Stimulated activated effector memory CD8-positive, alpha-beta T cell treated with anti-CD3 and anti-CD28 coated beads, Interleukin-12 subunit alpha, Interleukin-12 subunit beta, amount 100 ng/mL, for 72 hours (primary cell): ENCODE results near the gene ARL3.
"Not testable (repeated sequence)": the region's sequence is repeated elsewhere in the genome, so short reads cannot be mapped to it uniquely, and the experiment has no call there.

Experiments used
- ATAC-seq: fragments of 150-1000 bp; cut with Tn5 transposase; 2 replicates; pipeline ENCODE4 v1.10.0; 2021
- DNase-seq, 2 donors: peaks; one replicate each; pipeline ENCODE4 v3.0.0; 2021 to 2022; ENCODE audit warnings: low spot score in 2 of 2
- H3K27ac Mint-ChIP-seq: one replicate; pipeline ENCODE4 v1.8.0; 2022; ENCODE audit warnings: mild to moderate bottlenecking, mixed read lengths
- H3K36me3 Mint-ChIP-seq: one replicate; pipeline ENCODE4 v1.8.0; 2022; ENCODE audit warnings: mild to moderate bottlenecking, mixed read lengths
- H3K4me1 Mint-ChIP-seq: one replicate; pipeline ENCODE4 v1.8.0; 2022; ENCODE audit warnings: mixed read lengths
- H3K4me3 Mint-ChIP-seq: one replicate; pipeline ENCODE4 v1.8.0; 2022; ENCODE audit warnings: mild to moderate bottlenecking, mixed read lengths
- H3K9me3 Mint-ChIP-seq: one replicate; pipeline ENCODE4 v1.8.0; 2022; ENCODE audit warnings: mixed read lengths

Gene ARL3

DNA sequence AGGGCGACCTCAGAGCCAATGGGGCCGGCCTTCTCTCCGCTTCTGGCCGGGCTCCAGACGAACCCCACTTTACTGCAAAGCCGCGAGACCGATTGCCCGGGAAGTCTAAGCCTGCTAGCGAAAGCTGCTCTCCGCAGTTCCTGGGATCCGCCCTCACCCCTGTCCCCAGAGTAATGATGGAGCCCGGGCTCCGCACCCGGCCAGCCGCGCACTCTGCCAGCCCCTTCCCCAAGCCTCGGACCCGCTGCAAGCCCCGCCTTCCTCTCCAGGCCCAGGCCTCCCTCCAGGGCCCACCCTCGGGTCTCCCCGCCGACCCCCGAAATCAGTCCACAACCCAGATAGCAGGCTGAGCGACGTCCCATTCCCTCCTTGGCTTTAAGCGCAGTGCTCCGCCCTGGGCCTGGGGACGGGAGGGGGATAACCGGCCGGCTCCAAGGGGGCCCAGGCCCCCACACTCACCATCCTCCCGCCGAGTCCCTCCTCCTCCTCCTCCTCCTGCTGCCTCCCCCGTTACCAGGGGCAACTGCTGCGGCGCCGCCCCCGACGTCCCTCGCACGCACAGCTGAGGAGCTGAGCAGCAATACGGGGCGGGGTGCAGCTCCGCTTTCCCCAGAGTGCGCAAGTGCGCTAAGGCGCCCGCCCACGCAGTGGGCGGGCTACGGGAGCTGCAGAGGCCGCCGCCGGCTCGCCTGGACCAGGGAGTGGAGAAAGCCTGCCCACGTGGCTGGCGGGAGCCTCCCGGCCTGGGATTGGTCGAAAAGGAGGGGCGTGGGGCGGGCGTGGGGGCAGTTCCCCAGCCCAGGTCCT lies at the start of gene ARL3:
Gene ARL3 (minus strand): TSS at position 584 of the 807 bp plus-strand sequence. CDS start 122 bp downstream, at position 462.
- peak within 1 kb of the TSS; percentile 92 for H3K4me3 Mint-ChIP-seq
- peaks cover 66% of the 10 kb centered on the region for H3K4me1 Mint-ChIP-seq
- H3K36me3 Mint-ChIP-seq = peaks cover 82% of the 10 kb centered on the region
- peak within 1 kb of the TSS; percentile 85 for H3K27ac Mint-ChIP-seq
- peak; percentile 87 to 98 for DNase-seq
- no peaks in the 10 kb centered on the region for H3K9me3 Mint-ChIP-seq
- ATAC-seq = peak; percentile 84

- H3K9me3 Mint-ChIP-seq = no peaks in the 10 kb centered on the region
These were observed 48.9 kb upstream of the ARL3 start for GRCh38 chr10:102763037-102763607.

GRCh38 chr10:102762401-102763015 lies 48.3 kb upstream of the ARL3 start:
- Mint-ChIP-seq H3K36me3 (peaks cover 41% of the 10 kb centered on the region), H3K9me3 (no peaks in the 10 kb centered on the region), H3K4me1 (peaks cover 33% of the 10 kb centered on the region), H3K27ac (no peak overlapping the region), H3K4me3 (no peak overlapping the region)
- ATAC-seq (no peak), DNase-seq (no peak)

More at GRCh38 chr10:102763037-102763607, 48.9 kb upstream of the ARL3 start:
- H3K27ac Mint-ChIP-seq = no peak overlapping the region
- H3K4me3 Mint-ChIP-seq = no peak overlapping the region
- peaks cover 41% of the 10 kb centered on the region for H3K36me3 Mint-ChIP-seq
- DNase-seq (no peak), ATAC-seq (no peak)
- peaks cover 36% of the 10 kb centered on the region for H3K4me1 Mint-ChIP-seq

DNA sequence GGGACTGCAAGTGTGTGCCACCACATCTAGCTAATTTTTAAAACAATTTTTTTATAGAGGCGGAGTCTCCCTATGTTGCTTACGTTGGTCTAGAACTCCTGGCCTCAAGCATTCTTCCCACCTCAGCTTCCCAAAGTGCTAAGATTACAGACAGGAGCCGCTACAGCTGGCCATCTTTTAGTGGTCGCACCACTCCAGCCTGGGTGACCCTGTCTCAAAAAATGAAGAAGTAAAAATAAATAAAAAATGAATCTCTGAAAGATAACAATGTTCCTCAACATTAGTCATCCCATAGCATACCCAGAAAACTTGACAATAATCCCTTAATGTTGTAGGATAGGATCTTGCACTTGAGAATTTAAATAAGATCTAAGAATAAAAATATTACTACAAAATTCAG lies 47.8 kb upstream of the ARL3 start:
- Mint-ChIP-seq H3K9me3 (no peaks in the 10 kb centered on the region), H3K4me1 (peaks cover 33% of the 10 kb centered on the region), H3K36me3 (peaks cover 41% of the 10 kb centered on the region), H3K27ac (no peak overlapping the region), H3K4me3 (no peak overlapping the region)
- no peak for DNase-seq
- ATAC-seq = no peak

- H3K36me3 Mint-ChIP-seq = peaks cover 28% of the 10 kb centered on the region
- peaks cover 28% of the 10 kb centered on the region for H3K4me1 Mint-ChIP-seq
- peak overlapping the region; percentile 65 for H3K27ac Mint-ChIP-seq
- ATAC-seq (no peak), DNase-seq (no peak)
- H3K4me3 Mint-ChIP-seq = no peak overlapping the region
- no peaks in the 10 kb centered on the region for H3K9me3 Mint-ChIP-seq
These were observed 45.5 kb upstream of the ARL3 start for GRCh38 chr10:102759497-102760210.

- not testable (repeated sequence) for ATAC-seq, H3K27ac Mint-ChIP-seq, H3K9me3 Mint-ChIP-seq, DNase-seq, H3K4me3 Mint-ChIP-seq
- H3K36me3 Mint-ChIP-seq = peaks cover 21% of the 10 kb centered on the region
- H3K4me1 Mint-ChIP-seq = peaks cover 28% of the 10 kb centered on the region
These were observed 44.7 kb upstream of the ARL3 start for GRCh38 chr10:102758933-102759262.

DNA sequence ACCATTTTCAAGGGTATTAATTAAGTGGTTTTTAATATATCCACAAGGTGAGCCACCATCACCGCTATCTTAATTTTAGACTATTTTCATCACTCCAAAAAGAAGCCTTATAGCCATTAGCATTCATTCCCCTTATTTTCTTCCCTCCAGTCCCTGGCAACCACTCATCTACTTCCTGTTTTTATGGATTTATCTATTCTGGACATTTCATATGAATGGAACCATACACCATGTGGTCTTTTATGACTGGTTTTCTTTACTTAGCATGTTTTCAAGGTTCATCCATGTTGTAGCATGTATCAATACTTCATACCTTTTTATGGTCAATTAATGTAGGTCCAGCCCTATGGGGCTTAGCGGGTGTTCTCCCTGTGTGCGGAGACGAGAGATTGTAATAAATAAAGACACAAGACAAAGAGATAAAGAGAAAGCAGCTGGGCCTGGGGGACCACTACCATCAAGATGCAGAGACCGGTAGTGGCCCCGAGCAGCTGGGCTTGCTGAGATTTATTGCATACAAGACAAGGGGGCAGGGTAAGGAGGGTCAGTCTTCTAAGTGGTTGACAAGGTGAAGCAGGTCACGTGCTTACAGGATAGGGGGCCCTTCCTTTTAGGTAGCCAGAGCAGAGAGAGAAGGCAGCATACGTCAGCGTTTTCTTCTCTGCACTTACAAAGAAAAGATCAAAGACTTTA lies 44.2 kb upstream of the ARL3 start:
- no peak for DNase-seq
- Mint-ChIP-seq H3K36me3 (peaks cover 17% of the 10 kb centered on the region), H3K27ac (no peak overlapping the region), H3K4me3 (no peak overlapping the region), H3K9me3 (no peaks in the 10 kb centered on the region), H3K4me1 (peaks cover 30% of the 10 kb centered on the region)
- ATAC-seq = no peak

DNA sequence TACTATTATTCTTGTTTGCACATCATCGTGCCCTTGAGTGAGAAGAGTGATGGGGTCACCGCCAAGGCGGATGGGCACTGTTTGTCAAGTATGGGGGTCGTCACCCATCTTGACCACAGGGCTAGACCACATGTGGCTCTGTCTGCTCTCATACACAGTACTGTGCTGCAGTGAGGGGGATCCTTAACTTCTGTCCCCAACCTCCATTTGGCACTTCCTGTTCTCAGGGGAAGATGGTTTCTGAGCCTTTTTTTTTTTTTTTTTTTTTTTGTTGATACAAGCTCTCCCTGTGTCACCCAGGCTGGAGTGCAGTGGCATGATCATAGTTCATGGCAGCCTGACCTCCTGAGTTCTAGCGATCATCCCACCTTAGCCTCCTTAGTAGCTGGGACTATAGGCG lies 43.1 kb upstream of the ARL3 start:
- H3K4me3 Mint-ChIP-seq = no peak overlapping the region
- H3K9me3 Mint-ChIP-seq = no peaks in the 10 kb centered on the region
- peaks cover 16% of the 10 kb centered on the region for H3K36me3 Mint-ChIP-seq
- H3K4me1 Mint-ChIP-seq = peaks cover 34% of the 10 kb centered on the region
- H3K27ac Mint-ChIP-seq = peak overlapping the region; percentile 40
- ATAC-seq (no peak), DNase-seq (no peak)

GRCh38 chr10:102753718-102754117 lies 39.5 kb upstream of the ARL3 start:
- DNase-seq = no peak
- ATAC-seq = no peak
- H3K27ac Mint-ChIP-seq = no peak overlapping the region
- peaks cover 10% of the 10 kb centered on the region for H3K36me3 Mint-ChIP-seq
- H3K9me3 Mint-ChIP-seq = no peaks in the 10 kb centered on the region
- H3K4me1 Mint-ChIP-seq = peaks cover 42% of the 10 kb centered on the region
- H3K4me3 Mint-ChIP-seq = no peak overlapping the region

GRCh38 chr10:102752934-102753664 lies 38.9 kb upstream of the ARL3 start:
- peaks cover 10% of the 10 kb centered on the region for H3K36me3 Mint-ChIP-seq
- H3K9me3 Mint-ChIP-seq = no peaks in the 10 kb centered on the region
- peak overlapping the region; percentile 79 for H3K27ac Mint-ChIP-seq
- ATAC-seq = peak; percentile 74
- no peak for DNase-seq
- peaks cover 42% of the 10 kb centered on the region for H3K4me1 Mint-ChIP-seq
- H3K4me3 Mint-ChIP-seq = no peak overlapping the region

DNA sequence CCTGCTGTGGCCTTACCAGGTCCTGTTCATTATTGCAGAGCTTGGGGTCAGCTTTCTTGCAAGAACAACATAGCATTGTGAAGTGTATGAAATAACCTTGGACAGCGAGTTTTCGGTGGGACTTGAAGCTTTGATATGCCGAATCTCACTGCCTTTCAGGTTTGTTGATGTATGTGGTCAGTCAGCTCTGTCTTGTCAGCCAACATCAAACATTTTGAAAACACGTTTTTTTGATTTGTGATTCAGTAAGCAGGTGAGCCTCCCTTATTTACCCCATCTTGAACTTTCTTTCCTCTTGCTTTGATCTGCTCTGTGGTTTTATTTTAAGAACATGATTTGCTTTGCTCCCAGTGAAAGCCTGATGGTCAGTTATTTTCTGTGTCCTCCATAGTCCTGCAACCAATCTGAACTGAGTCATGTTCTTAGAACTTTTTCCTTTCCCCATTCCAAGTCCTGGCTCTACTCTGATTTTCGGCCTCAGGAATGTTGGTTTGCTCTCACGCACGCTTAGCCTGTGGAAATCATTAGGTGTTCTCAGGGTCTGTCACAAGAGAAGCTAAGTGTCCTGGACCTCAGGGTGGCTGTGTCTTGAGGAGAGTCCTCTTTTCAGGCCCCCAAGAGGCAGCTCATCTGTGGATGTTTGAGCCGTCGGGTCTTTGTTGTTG lies 38.2 kb upstream of the ARL3 start:
- peaks cover 10% of the 10 kb centered on the region for H3K36me3 Mint-ChIP-seq
- H3K4me1 Mint-ChIP-seq = peaks cover 41% of the 10 kb centered on the region
- H3K9me3 Mint-ChIP-seq = no peaks in the 10 kb centered on the region
- peak overlapping the region; percentile 79 for H3K27ac Mint-ChIP-seq
- DNase-seq (no peak), ATAC-seq (no peak)
- no peak overlapping the region for H3K4me3 Mint-ChIP-seq

DNA sequence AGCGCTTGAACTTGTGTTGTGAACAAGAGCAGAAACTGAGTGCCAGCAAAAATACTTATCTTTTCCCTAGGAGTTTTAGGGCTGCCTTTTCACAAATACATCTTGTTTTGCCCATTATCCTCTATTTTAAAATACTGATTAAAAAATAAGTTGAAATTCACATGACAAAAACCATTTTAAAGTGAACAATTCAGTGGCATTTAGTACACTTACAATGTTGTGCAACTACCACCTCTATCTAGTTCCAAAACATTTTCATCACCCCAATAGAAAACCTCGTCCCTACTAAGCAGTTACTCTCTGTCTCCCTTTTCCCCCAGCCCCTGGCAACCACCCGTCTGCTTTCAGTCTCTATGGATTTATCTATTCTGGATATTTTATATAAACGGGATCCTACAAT lies 31.0 kb upstream of the ARL3 start:
- H3K27ac Mint-ChIP-seq = peak overlapping the region; percentile 91
- H3K9me3 Mint-ChIP-seq = peaks cover 4% of the 10 kb centered on the region
- ATAC-seq = no peak
- H3K36me3 Mint-ChIP-seq = peaks cover 16% of the 10 kb centered on the region
- peaks cover 47% of the 10 kb centered on the region for H3K4me1 Mint-ChIP-seq
- H3K4me3 Mint-ChIP-seq = peak overlapping the region; percentile 81
- DNase-seq = no peak

- peaks cover 4% of the 10 kb centered on the region for H3K9me3 Mint-ChIP-seq
- ATAC-seq (peak; percentile 50), DNase-seq (peak in 1 of 2 donors; percentile 53)
- H3K27ac Mint-ChIP-seq = peak overlapping the region; percentile 91
- peak overlapping the region; percentile 81 for H3K4me3 Mint-ChIP-seq
- peaks cover 16% of the 10 kb centered on the region for H3K36me3 Mint-ChIP-seq
- H3K4me1 Mint-ChIP-seq = peaks cover 47% of the 10 kb centered on the region
These were observed 30.3 kb upstream of the ARL3 start for GRCh38 chr10:102744374-102745051.
